SKM-1 treated with dmso at 0.1 percent for 144 hours (cell line): ENCODE data around the gene CLDN10.

Experiments
- DNase-seq: peaks from one replicate; lab custom pipeline; 2025; ENCODE audit not compliant: unreplicated experiment; lab: John Stamatoyannopoulos, UW

Gene CLDN10

GRCh38 chr13:95596701-95597100 is 44.2 kb downstream of the CLDN10 start:
- DNase-seq, result no peak

- DNase-seq, result no peak
Measured at GRCh38 chr13:95601216-95601615, 48.7 kb downstream of the CLDN10 start.

- no peak for DNase-seq
Measured at GRCh38 chr13:95601906-95602305, 49.4 kb downstream of the CLDN10 start.

DNA sequence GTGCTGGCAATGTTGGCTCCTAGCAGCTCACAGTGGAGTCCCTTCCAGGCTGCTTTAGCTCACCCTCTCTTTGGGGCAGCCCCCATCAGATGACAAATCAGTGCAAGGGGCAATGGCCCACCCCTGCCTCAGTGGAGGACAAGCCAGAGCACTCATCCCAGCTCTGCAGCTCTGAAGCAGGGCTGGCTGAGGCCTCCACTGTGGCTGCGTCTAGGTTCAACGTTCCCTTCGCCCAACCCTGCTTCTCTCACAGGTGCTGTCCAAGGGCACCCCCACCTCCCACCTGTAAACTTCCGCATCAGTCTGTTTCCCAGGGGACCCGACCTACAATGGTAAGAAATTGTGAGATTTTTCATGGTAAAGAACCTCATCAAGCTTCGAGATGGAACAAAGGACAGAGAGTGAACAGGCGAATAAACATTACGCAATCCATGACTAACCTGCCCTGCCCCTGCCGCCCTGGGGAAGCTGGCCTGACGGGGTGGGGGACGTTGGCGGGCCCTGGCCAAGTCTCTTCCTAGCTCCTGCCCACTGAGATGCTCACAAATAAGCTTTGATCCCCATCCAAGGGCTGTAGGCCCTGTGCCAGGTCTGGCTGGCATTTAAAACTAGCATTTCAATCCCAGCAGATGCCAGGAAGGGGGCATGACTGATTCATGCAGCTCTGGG is 51.5 kb downstream of the CLDN10 start:
- DNase-seq, result no peak

GRCh38 chr13:95604556-95604915 is 52.0 kb downstream of the CLDN10 start:
- no peak for DNase-seq

GRCh38 chr13:95605448-95606125 is 53.1 kb downstream of the CLDN10 start:
- DNase-seq, result no peak

DNA sequence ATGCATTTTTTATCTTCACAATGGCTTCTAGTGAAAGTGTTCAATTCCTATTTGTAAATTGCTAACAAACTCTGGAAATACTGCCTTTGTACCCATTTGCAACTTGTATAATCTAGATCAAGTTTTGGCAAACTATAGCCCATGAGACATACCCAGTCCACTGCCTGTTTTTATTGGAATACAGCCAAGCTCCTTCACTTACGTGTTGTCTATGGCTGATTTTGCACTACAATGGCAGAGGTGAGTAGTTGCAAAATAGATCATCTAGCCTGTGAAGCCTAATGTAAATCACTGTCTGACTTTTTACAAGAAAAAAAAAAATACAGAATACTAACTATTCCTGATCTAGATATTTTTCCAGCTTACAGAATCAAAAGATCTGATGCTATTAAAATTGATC is 54.8 kb downstream of the CLDN10 start:
- no peak for DNase-seq

DNA sequence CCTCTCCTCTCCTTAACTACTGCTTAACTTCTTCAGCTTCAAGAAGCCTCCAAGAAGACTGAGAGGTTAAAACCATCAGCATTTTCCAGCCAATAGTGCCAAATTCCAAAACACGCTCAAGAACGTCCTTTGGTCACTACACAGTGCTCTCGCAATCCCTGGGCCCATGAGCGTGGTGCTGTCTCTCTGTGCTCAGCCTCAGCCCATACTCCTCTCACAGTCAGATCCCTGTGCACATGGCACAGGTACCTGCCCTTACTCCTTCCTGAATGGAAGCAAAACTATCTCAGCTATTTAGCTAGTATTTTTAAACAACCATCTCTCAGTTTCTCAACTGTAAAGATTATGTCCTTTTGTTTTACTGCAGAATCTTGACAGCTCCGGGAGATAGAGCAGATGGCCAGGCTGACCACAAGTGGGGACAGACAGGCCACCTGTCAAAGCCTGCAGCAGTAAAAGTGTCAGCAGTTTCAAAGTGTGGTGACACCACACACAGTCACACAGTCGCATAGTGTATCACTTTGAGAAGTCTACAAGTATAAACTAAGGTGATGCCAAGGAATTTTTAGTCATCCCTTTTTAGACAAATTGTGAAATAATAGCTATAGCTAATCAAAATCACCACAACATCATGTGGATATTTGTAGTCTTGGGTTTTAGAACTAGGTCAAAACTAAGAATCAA is 56.3 kb downstream of the CLDN10 start:
- DNase-seq, result no peak

DNA sequence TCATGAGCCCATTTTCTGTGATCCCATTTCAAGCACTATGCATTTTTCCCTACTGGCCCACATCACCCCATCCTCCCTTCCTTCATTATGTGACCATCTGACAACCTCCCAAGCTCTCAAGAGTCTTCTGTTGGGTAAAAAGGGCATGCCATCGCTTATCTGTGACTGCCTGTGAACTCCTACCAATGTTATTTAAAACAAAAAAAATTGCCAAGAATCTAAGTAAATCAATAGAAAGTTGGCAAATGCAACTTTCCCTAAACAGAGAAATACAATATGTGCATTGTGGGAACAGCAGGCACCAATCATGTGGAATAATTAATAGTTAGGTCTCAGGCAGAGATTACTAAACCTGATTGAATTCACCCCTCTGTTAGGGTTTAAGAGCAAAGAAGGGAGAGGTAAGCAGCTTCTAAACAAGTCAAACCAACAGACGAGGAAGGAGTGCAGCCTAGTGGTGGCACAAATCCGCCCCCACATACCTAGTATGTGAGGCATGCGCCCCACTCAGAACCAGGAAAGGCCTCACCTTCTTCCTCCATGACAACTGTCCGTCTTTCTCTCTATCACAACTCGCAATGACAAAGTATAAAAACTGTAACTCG is 62.2 kb downstream of the CLDN10 start:
- no peak for DNase-seq

GRCh38 chr13:95615539-95615938 is 63.0 kb downstream of the CLDN10 start:
- no peak for DNase-seq

DNA sequence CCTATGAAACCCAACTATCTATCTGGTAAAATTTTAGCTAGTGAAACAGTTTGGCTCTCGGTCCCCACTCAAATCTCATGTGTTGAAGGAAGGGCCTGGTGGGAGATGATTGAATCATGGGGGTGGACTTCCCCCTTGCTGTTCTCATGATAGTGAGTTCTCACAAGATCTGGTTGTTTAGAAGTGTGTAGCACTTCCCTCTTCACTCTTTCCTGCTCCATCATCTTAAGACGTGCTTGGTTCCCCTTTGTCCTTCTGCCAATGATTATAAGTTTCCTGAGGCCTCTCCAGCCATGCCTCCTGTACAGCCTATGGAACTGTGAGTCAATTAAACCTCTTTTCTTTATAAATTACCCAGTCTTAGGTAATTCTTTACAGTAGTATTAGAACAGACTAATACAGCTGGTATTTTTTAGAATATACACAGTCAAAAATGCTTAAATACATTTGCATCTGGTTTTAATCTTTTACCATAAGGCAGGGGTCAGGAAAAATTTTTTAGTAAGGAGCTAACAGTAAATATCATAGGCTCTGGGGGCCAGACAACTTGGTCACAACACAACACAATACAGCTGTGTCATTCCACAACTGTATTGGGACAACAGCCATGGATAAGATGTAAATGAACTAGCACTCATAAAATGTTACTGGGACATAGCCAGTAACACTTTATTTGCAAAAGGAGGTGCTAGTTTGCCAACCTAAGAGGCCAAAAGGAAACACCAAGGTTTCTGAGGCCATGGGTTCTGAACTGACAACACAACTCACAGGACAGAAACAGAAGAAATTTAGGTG is 67.7 kb downstream of the CLDN10 start:
- DNase-seq, result peak; percentile 8

DNA sequence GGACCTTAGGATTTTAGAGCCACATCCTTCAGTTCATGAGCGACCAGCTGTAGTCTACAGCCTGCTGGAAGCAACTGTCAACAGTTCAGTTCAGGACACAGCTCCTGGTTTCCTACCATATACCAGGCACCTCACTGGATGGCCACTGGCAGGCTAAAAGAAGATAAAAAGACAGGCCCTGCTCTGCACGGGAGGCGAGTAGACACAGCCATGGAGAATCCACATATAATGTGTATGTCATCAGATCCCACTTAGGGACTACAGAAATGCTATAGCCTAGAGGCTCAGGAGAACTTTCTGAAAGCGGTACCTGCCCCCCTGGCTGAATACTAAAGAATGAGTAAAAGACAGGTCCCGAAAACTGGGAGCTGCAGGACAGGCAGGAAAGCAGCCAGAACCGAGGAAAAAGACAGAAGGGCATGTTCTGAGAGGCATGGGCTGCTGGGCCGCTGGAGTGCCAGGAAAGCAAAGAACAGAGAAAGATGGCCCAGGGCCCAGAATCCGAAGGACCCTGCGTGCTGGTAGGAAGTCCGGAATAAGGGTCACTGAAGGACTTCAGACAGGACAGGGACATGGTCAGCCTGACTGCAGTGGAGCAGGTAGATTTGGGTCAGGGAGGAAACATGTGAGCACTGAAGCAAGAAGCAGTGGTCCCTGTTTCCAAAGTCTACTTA is 68.4 kb downstream of the CLDN10 start:
- DNase-seq, result no peak

GRCh38 chr13:95623141-95623540 is 70.6 kb downstream of the CLDN10 start:
- no peak for DNase-seq

DNA sequence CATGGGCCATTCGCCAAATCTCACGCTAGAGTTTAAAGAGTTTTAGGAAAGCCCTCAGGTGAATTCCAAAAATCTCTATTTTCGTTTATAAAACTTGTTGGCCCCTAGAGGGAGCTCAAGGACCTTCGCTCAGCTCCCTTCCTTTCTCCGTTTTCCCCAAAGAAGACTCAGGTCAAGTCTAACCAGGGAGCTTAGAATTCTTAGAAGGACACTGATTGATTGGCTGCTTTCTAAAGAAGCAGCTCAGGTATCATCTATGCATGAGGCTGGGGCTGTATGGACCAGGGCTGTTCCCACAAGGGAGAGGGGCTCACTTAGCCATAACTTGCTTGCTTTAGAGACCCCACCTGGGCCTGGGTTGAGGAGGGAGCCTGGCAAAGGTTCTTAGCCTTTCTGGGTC is 71.5 kb downstream of the CLDN10 start:
- peak; percentile 24 for DNase-seq

DNA sequence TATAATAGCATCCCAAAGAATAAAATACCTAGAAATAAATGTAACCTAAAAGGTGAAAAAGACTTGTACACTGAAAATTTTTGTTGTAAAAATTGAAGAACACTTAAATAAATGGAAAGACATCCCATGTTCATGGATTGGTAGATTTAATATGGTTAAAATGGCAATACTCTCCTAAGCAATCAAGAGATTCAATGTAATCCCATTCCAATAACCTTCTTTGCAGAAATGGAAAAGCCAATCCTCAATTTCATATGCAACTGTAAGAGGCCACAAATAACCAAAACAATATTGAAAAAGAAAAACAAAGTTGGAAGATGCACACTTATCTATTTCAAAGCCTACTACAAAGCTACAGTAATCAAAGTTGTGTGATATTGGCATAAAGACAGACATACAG is 74.2 kb downstream of the CLDN10 start:
- no peak for DNase-seq

DNA sequence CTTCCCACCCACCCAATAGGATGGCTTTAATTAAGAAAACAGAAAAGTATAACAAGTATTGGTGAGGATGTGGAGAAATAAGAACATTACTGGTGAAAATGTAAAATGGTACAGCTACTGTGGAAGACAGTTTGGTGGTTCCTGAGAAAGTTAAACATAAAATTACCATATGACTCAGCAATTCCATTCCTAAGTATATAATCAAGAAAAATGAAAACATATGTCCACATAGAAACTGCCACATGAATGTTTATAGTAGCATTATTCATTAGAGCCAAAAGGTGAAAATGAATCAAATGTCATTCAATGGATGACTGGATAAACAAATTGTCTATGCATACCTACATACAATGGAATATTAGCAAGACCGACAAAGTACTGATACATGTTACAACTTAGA is 75.1 kb downstream of the CLDN10 start:
- no peak for DNase-seq

DNA sequence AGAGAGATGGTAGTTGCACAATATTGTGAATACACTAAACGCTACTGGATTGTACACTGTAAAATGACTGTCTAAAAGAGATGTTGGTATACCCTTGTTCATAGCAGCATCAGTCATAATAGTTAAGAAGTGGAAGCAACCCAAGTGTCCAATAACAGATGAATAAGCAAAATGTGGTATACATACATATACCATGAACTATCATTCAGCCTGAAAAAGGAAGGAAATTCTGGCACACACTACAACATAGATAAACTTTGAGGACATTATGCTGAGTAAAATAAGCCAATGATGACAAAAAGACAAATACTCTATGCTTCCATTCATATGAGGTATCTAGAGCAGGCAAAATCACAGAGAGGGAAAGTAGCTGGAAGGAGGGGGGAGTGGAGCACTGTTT is 76.0 kb downstream of the CLDN10 start:
- DNase-seq, result no peak

GRCh38 chr13:95629071-95629470 is 76.6 kb downstream of the CLDN10 start:
- no peak for DNase-seq
